NB4 (cell line): ENCODE data around the gene DCLK1.

Experiments used
- POLR2A ChIP-seq: IDR thresholded peaks from 2 replicates; pipeline ENCODE4 v1.6.1; 2011; ENCODE audit warnings: mild to moderate bottlenecking; ENCODE audit not compliant: insufficient read length; ENCODE audit errors: extremely low read depth
- TF ChIP-seq, protein P1 (sequence below): IDR thresholded peaks from 2 replicates; pipeline ENCODE4 v1.6.1; 2011; ENCODE audit warnings: low read depth, low read length
- TF ChIP-seq, protein P2 (sequence below): IDR thresholded peaks from one replicate; pipeline ENCODE4 v1.5.1; 2012; ENCODE audit warnings: low read depth, low read length

DNA sequence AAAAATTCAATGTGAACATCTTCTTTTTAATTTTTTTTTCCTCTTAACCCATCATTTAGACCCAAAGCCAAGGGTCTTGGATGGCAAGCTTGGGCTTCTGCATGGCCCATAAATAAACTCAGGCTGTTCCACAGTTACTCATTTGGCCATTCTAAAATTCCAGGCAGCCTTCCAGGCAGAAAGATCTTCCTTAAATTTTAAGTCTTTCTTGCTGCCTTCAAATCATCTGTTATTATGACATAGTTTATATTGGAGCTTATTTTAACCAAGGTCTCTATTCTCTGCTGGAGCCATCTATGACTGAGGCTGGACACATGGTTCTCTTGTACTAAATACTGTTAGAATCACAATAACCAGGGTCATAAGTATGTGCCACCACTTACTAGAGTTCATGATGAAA, 337.4 kb downstream of the DCLK1 start:
- TF ChIP-seq POLR2A: no peak
- TF ChIP-seq, protein P1, sequence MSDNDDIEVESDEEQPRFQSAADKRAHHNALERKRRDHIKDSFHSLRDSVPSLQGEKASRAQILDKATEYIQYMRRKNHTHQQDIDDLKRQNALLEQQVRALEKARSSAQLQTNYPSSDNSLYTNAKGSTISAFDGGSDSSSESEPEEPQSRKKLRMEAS: no peak
- TF ChIP-seq, protein P2, sequence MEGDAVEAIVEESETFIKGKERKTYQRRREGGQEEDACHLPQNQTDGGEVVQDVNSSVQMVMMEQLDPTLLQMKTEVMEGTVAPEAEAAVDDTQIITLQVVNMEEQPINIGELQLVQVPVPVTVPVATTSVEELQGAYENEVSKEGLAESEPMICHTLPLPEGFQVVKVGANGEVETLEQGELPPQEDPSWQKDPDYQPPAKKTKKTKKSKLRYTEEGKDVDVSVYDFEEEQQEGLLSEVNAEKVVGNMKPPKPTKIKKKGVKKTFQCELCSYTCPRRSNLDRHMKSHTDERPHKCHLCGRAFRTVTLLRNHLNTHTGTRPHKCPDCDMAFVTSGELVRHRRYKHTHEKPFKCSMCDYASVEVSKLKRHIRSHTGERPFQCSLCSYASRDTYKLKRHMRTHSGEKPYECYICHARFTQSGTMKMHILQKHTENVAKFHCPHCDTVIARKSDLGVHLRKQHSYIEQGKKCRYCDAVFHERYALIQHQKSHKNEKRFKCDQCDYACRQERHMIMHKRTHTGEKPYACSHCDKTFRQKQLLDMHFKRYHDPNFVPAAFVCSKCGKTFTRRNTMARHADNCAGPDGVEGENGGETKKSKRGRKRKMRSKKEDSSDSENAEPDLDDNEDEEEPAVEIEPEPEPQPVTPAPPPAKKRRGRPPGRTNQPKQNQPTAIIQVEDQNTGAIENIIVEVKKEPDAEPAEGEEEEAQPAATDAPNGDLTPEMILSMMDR: no peak
